Limb (tissue), 2 donors: Measurements from ENCODE around the gene CSTF1.

Source experiments
- DNase-seq, 2 donors: peaks; one replicate each; pipeline ENCODE4 v3.0.0-alpha.2; 2016; ENCODE audit errors: extremely low spot score in 2 of 2

The CSTF1 gene

GRCh38 chr20:56392132-56392880, at the start of gene CSTF1, which contains the start of gene AURKA:
TSS of gene CSTF1 (plus strand) at chr20:56392645. CDS start at chr20:56395553, 2,908 bp downstream.
TSS of gene AURKA (minus strand) at chr20:56392215. CDS start at chr20:56388197, 4,018 bp downstream.
- DNase-seq, result peak; percentile 98 to 99

- no peak for DNase-seq
These were observed 49.7 kb upstream of the CSTF1 start for GRCh38 chr20:56342783-56343182.

GRCh38 chr20:56343861-56344381, 48.5 kb upstream of the CSTF1 start:
- peak in 1 of 2 donors; percentile 80 for DNase-seq

GRCh38 chr20:56345911-56346310, 46.5 kb upstream of the CSTF1 start:
- DNase-seq, result no peak

GRCh38 chr20:56347628-56348304, 44.7 kb upstream of the CSTF1 start:
- no peak for DNase-seq

GRCh38 chr20:56348305-56348693, 44.1 kb upstream of the CSTF1 start:
- no peak for DNase-seq

- no peak for DNase-seq
These were observed 43.7 kb upstream of the CSTF1 start for GRCh38 chr20:56348746-56349145.

GRCh38 chr20:56350842-56351241, 41.6 kb upstream of the CSTF1 start:
- DNase-seq, result no peak

GRCh38 chr20:56352345-56353055, 39.9 kb upstream of the CSTF1 start:
- no peak for DNase-seq

- no peak for DNase-seq
These were observed 39.1 kb upstream of the CSTF1 start for GRCh38 chr20:56353356-56353755.

GRCh38 chr20:56358070-56358469, 34.4 kb upstream of the CSTF1 start:
- DNase-seq, result no peak

- DNase-seq, result peak; percentile 89 to 91
These were observed 33.7 kb upstream of the CSTF1 start, which contains the start of gene FAM210B for GRCh38 chr20:56358600-56359211. TSS of gene FAM210B (plus strand) at chr20:56358974. CDS start at chr20:56359006, 32 bp downstream.

GRCh38 chr20:56359212-56360132, 33.0 kb upstream of the CSTF1 start:
- DNase-seq, result peak; percentile 51 to 63

GRCh38 chr20:56360133-56360907, 32.1 kb upstream of the CSTF1 start:
- DNase-seq, result no peak

GRCh38 chr20:56360908-56361205, 31.6 kb upstream of the CSTF1 start:
- no peak for DNase-seq

GRCh38 chr20:56361900-56362299, 30.5 kb upstream of the CSTF1 start:
- DNase-seq, result no peak

GRCh38 chr20:56362833-56363413, 29.5 kb upstream of the CSTF1 start:
- DNase-seq, result no peak

GRCh38 chr20:56363491-56363890, 29.0 kb upstream of the CSTF1 start:
- no peak for DNase-seq
